ENCODE data around the gene FAM83G.
A peak's percentile ranks its signal among the peaks of the same experiment; 100 is the strongest.

FAM83G gene

DNA sequence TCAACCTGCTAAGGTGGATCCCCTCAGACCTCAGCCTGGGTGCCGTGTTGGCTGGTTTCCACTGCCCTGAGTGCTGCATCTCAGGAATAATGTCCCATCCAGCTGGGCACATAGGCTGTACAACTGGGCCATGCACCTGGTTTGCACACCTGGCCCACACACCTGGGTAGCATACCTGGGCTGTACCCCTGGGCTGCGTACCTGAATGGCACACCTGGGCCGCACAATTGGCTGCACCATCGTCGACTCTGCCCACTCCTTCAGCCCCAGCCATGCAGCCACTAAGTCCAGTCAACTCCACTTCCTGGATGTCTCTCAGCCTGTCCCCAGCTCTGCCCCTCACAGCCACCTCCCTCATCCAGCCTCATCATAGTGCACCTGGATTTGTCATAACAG is 44.7 kb downstream of the FAM83G start:
- no peak overlapping the region for H4K8ac ChIP-seq (ENCODE audit: low read length)
- H3K27me3 ChIP-seq (ENCODE audit: control insufficient read depth in 1 of 2, insufficient read depth in 1 of 2, low read length in 2 of 2) = peaks cover 0 to 5% of the 10 kb centered on the region in 2 experiments
- no peak overlapping the region for H3K14ac ChIP-seq (ENCODE audit: low read length in 2 of 2)
- H3K36me3 ChIP-seq (ENCODE audit: control insufficient read depth in 1 of 2, insufficient read depth in 2 of 2, low read depth in 1 of 2, low read length in 2 of 2) = no peaks in the 10 kb centered on the region
- H4K91ac ChIP-seq (ENCODE audit: low read length) = no peak overlapping the region
- no peak overlapping the region for H3K27ac ChIP-seq (ENCODE audit: low read length, poor library complexity, severe bottlenecking)
- no peak overlapping the region for H3K9ac ChIP-seq (ENCODE audit: low read length)
- H2BK5ac ChIP-seq (ENCODE audit: low read depth, low read length, poor library complexity, severe bottlenecking) = no peak overlapping the region
- no peak overlapping the region for H3K18ac ChIP-seq (ENCODE audit: low read depth in 1 of 2, low read length in 2 of 2)
- H2BK15ac ChIP-seq (ENCODE audit: low read depth, poor library complexity, severe bottlenecking) = no peak overlapping the region
- H2BK12ac ChIP-seq (ENCODE audit: low read length in 2 of 2) = no peak overlapping the region
- H3K79me1 ChIP-seq (replicated peaks; ENCODE audit: low read length, poor library complexity, severe bottlenecking) = no peaks in the 10 kb centered on the region
- H3K23ac ChIP-seq (ENCODE audit: low read length in 2 of 2) = peak overlapping the region in 1 of 2 experiments; percentile 77
- no peaks in the 10 kb centered on the region for H3K9me3 ChIP-seq (ENCODE audit: control insufficient read depth, low read length)
- H2BK120ac ChIP-seq (ENCODE audit: low read depth, low read length) = no peak overlapping the region
- no peak overlapping the region for H2AK5ac ChIP-seq (ENCODE audit: low read length, severe bottlenecking)
- 94% methylated on average over 5 of the region's 5 CpGs for WGBS
- no peak overlapping the region for H3K4me3 ChIP-seq (ENCODE audit: insufficient read depth in 1 of 2, low read depth in 1 of 2, low read length in 2 of 2)
- DNase-seq = no peak
- H2AFZ ChIP-seq (ENCODE audit: low read depth, low read length) = peak overlapping the region; percentile 10
- H3K4ac ChIP-seq (ENCODE audit: low read depth in 1 of 2, low read length in 2 of 2) = no peak overlapping the region
- peaks cover 31% of the 10 kb centered on the region for H3K4me1 ChIP-seq (ENCODE audit: control insufficient read depth, insufficient read depth, low read depth, low read length)
- H3K4me2 ChIP-seq (ENCODE audit: low read length, poor library complexity, severe bottlenecking) = no peak overlapping the region

DNA sequence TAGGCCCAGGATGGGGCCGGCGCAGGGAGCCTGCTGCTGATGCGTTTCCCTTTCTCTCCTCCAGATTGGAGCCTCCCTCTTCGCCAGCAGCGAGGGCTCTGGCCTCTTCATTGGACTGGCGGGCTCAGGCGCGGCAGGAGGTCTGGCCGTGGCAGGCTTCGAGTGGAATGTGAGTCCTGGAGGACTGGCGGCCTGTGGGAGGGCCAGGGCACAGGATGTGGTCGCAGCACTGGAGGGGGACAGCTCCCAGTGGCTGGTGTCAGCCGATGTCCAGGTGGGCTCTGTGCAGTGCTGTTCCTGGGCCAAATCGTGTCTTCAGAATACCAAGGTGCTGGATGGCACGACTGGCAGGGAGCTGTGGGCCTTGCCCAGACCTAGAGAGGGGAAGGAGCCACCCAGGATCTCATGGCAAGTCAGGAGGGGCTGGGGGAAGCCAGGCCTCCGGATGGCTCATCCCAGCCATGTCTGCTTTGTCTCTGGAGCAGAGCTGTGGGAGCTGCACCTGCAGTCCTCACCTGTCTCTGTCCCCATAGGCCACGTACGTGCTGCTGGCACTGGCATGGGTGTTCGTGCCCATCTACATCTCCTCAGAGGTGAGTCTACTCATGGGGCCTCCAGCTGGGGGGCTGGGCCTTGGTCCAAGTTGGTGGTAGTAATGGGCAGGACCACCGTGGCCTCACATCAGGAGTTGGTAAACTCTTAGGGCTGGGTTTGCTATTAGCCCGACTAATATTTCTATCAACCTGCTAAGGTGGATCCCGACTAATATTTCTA is 45.3 kb downstream of the FAM83G start:
- WGBS = 81% methylated on average over 22 of the region's 22 CpGs
- Histone ChIP-seq H3K4ac (ENCODE audit: low read depth in 1 of 2, low read length in 2 of 2) (no peak overlapping the region), H3K9me3 (ENCODE audit: control insufficient read depth, low read length) (no peaks in the 10 kb centered on the region), H3K18ac (ENCODE audit: low read depth in 1 of 2, low read length in 2 of 2) (peak overlapping the region in 1 of 2 experiments; percentile 58), H4K91ac (ENCODE audit: low read length) (no peak overlapping the region), H3K79me1 (replicated peaks; ENCODE audit: low read length, poor library complexity, severe bottlenecking) (no peaks in the 10 kb centered on the region), H3K9ac (ENCODE audit: low read length) (no peak overlapping the region), H3K4me2 (ENCODE audit: low read length, poor library complexity, severe bottlenecking) (peak overlapping the region; percentile 24), H3K14ac (ENCODE audit: low read length in 2 of 2) (peak overlapping the region in 1 of 2 experiments; percentile 62), H3K27ac (ENCODE audit: low read length, poor library complexity, severe bottlenecking) (no peak overlapping the region), H3K23ac (ENCODE audit: low read length in 2 of 2) (peak overlapping the region in 1 of 2 experiments; percentile 23), H2AK5ac (ENCODE audit: low read length, severe bottlenecking) (peak overlapping the region; percentile 50), H3K36me3 (ENCODE audit: control insufficient read depth in 1 of 2, insufficient read depth in 2 of 2, low read depth in 1 of 2, low read length in 2 of 2) (no peaks in the 10 kb centered on the region), H4K8ac (ENCODE audit: low read length) (peak overlapping the region; percentile 27), H2BK120ac (ENCODE audit: low read depth, low read length) (no peak overlapping the region), H3K27me3 (ENCODE audit: control insufficient read depth in 1 of 2, insufficient read depth in 1 of 2, low read length in 2 of 2) (peaks cover 0 to 5% of the 10 kb centered on the region in 2 experiments), H2BK12ac (ENCODE audit: low read length in 2 of 2) (peak overlapping the region in 1 of 2 experiments; percentile 59), H2BK15ac (ENCODE audit: low read depth, poor library complexity, severe bottlenecking) (no peak overlapping the region), H2AFZ (ENCODE audit: low read depth, low read length) (no peak overlapping the region), H2BK5ac (ENCODE audit: low read depth, low read length, poor library complexity, severe bottlenecking) (no peak overlapping the region), H3K4me3 (ENCODE audit: insufficient read depth in 1 of 2, low read depth in 1 of 2, low read length in 2 of 2) (no peak overlapping the region), H3K4me1 (ENCODE audit: control insufficient read depth, insufficient read depth, low read depth, low read length) (peaks cover 31% of the 10 kb centered on the region)
- no peak for DNase-seq

DNA sequence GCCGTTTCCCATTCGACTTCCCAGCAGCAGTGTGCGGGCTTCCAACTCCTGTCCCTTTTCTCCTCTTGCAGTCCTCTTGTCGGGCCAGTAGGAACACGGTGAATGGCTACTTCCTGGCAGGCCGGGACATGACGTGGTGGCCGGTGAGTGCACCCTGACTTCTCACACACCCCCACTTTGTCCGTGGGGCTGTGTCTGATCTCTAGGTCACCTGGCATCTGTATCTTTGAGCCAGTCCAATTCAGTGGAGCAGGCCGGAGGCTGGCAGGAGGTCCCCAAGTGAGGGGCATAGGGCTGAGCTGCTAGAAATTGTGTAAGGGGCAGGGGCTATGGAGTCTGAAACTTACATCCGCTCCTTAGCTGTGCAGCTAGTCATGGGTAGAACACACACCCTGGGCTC is 46.0 kb downstream of the FAM83G start:
- H3K27me3 ChIP-seq (ENCODE audit: control insufficient read depth in 1 of 2, insufficient read depth in 1 of 2, low read length in 2 of 2) = peaks cover 0 to 7% of the 10 kb centered on the region in 2 experiments
- H3K9ac ChIP-seq (ENCODE audit: low read length) = no peak overlapping the region
- no peak overlapping the region for H4K91ac ChIP-seq (ENCODE audit: low read length)
- H3K9me3 ChIP-seq (ENCODE audit: control insufficient read depth, low read length) = no peaks in the 10 kb centered on the region
- H3K4me3 ChIP-seq (ENCODE audit: insufficient read depth in 1 of 2, low read depth in 1 of 2, low read length in 2 of 2) = no peak overlapping the region
- H3K4me1 ChIP-seq (ENCODE audit: control insufficient read depth, insufficient read depth, low read depth, low read length) = peaks cover 31% of the 10 kb centered on the region
- DNase-seq = no peak
- no peak overlapping the region for H2BK120ac ChIP-seq (ENCODE audit: low read depth, low read length)
- H3K18ac ChIP-seq (ENCODE audit: low read depth in 1 of 2, low read length in 2 of 2) = no peak overlapping the region
- H3K4me2 ChIP-seq (ENCODE audit: low read length, poor library complexity, severe bottlenecking) = peak overlapping the region; percentile 24
- H4K8ac ChIP-seq (ENCODE audit: low read length) = peak overlapping the region; percentile 27
- no peak overlapping the region for H2BK5ac ChIP-seq (ENCODE audit: low read depth, low read length, poor library complexity, severe bottlenecking)
- H2BK12ac ChIP-seq (ENCODE audit: low read length in 2 of 2) = no peak overlapping the region
- no peak overlapping the region for H2AFZ ChIP-seq (ENCODE audit: low read depth, low read length)
- no peaks in the 10 kb centered on the region for H3K79me1 ChIP-seq (replicated peaks; ENCODE audit: low read length, poor library complexity, severe bottlenecking)
- peak overlapping the region; percentile 12 for H2AK5ac ChIP-seq (ENCODE audit: low read length, severe bottlenecking)
- no peak overlapping the region for H3K4ac ChIP-seq (ENCODE audit: low read depth in 1 of 2, low read length in 2 of 2)
- H3K36me3 ChIP-seq (ENCODE audit: control insufficient read depth in 1 of 2, insufficient read depth in 2 of 2, low read depth in 1 of 2, low read length in 2 of 2) = no peaks in the 10 kb centered on the region
- H3K23ac ChIP-seq (ENCODE audit: low read length in 2 of 2) = peak overlapping the region in 1 of 2 experiments; percentile 23
- WGBS = 96% methylated on average over 10 of the region's 11 CpGs
- no peak overlapping the region for H3K14ac ChIP-seq (ENCODE audit: low read length in 2 of 2)
- H3K27ac ChIP-seq (ENCODE audit: low read length, poor library complexity, severe bottlenecking) = no peak overlapping the region
- H2BK15ac ChIP-seq (ENCODE audit: low read depth, poor library complexity, severe bottlenecking) = no peak overlapping the region

DNA sequence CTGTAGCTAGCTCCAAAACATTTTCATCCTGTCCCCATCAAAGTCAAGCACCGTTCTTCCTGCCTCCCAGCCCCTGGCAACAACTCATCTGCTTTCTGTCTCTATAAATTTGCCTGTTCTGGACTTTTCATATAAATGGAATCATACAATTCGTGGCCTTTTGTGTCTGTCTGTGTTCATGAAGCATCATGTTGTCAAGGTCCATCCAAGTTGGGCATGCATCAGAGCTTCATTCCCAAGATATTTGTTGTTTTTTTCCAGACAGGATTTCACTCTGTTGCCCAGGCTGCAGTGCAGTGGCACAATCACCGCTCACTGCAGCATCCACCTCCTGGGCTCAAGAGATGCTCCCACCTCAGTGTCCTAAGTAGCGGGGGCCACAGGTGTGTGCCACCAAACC is 46.7 kb downstream of the FAM83G start:
- no peak overlapping the region for H2BK120ac ChIP-seq (ENCODE audit: low read depth, low read length)
- no peak overlapping the region for H3K23ac ChIP-seq (ENCODE audit: low read length in 2 of 2)
- H3K4me3 ChIP-seq (ENCODE audit: insufficient read depth in 1 of 2, low read depth in 1 of 2, low read length in 2 of 2) = no peak overlapping the region
- no peak overlapping the region for H3K27ac ChIP-seq (ENCODE audit: low read length, poor library complexity, severe bottlenecking)
- H3K4me1 ChIP-seq (ENCODE audit: control insufficient read depth, insufficient read depth, low read depth, low read length) = peaks cover 27% of the 10 kb centered on the region
- no peak overlapping the region for H3K9ac ChIP-seq (ENCODE audit: low read length)
- H3K4me2 ChIP-seq (ENCODE audit: low read length, poor library complexity, severe bottlenecking) = no peak overlapping the region
- DNase-seq = no peak
- H4K91ac ChIP-seq (ENCODE audit: low read length) = no peak overlapping the region
- WGBS = 88% methylated on average over 4 of the region's 4 CpGs
- H2AK5ac ChIP-seq (ENCODE audit: low read length, severe bottlenecking) = no peak overlapping the region
- no peak overlapping the region for H2AFZ ChIP-seq (ENCODE audit: low read depth, low read length)
- H3K36me3 ChIP-seq (ENCODE audit: control insufficient read depth in 1 of 2, insufficient read depth in 2 of 2, low read depth in 1 of 2, low read length in 2 of 2) = no peaks in the 10 kb centered on the region
- no peak overlapping the region for H4K8ac ChIP-seq (ENCODE audit: low read length)
- H3K9me3 ChIP-seq (ENCODE audit: control insufficient read depth, low read length) = no peaks in the 10 kb centered on the region
- H2BK15ac ChIP-seq (ENCODE audit: low read depth, poor library complexity, severe bottlenecking) = no peak overlapping the region
- H3K14ac ChIP-seq (ENCODE audit: low read length in 2 of 2) = no peak overlapping the region
- no peak overlapping the region for H3K4ac ChIP-seq (ENCODE audit: low read depth in 1 of 2, low read length in 2 of 2)
- peaks cover 0 to 7% of the 10 kb centered on the region in 2 experiments for H3K27me3 ChIP-seq (ENCODE audit: control insufficient read depth in 1 of 2, insufficient read depth in 1 of 2, low read length in 2 of 2)
- H2BK5ac ChIP-seq (ENCODE audit: low read depth, low read length, poor library complexity, severe bottlenecking) = no peak overlapping the region
- no peak overlapping the region for H2BK12ac ChIP-seq (ENCODE audit: low read length in 2 of 2)
- H3K79me1 ChIP-seq (replicated peaks; ENCODE audit: low read length, poor library complexity, severe bottlenecking) = no peaks in the 10 kb centered on the region
- no peak overlapping the region for H3K18ac ChIP-seq (ENCODE audit: low read depth in 1 of 2, low read length in 2 of 2)
